Eye (tissue), 1 donor: ENCODE data around the gene BDH1.

Source experiments
- DNase-seq: peaks from one replicate; pipeline ENCODE4 v3.0.0-alpha.2; 2015

The BDH1 gene

DNA sequence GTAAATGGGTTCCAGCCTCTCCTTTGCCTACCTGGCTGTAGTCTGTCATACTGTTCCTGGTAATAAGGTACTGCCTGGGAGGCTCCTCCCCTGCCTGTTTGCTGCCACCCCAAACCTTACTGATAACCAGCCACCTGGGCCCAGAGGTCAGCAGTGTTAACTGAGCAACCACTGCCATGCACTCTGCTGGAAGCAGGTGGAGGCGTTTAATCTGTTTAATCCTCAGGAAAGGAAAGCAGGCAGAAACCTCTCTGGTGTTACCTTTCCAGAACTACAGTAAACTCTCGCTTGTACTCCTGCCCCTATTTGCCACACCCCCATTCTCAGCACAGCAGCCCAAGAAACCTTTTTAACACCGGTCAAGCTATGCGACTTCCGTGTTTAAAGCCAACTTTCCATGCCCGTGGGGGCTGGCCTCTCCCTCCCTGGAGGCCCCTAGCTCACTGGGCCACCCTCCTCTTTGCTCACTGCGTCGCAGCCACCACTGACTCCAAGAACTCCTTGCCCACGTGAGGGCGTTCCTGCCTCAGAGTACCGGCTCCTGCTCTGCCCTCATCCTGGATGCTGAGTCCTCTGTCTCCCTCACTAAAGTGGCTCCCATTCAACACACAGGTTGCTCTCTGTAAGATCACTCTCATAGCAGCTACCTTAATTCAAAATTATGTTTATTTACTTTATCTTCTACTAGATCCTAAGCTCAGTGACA, 8.3 kb downstream of the BDH1 start:
- DNase-seq = no peak

DNA sequence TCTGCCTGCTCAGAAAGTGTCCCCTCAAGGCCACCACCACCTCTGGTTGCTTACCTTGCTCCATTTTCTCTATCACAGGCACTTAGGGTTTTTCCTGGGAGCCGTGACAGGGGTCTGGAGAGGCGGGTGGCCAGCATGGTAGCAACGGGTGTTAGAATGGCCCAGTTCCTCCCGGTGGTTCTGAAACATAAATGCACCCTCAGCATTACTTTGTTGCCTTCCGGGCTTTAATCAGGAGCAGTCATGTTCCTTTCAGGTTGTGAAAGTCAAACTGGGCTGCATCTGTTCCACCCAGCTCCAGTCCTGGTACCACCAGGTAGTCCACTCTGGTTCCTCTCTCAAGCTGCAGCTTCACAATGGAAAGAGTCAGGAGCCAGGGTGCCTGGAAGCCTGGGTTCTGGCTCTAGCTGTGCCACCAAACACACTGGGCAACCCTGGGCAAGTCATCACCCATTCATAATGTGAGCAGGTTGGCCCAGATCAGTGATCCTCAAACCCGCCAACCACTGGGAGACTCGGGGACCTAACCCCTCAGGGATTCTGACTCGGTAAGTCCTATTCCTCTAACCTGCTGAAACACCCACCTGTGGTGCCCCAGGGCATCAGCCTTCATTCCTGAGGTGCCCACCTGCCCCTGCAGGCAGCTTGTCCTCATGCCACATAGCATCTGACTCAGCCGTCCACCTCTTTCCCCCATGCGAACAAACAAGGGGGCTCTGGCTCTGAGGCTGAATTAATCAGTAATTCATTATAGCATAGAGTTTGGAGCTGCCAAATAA, 9.3 kb downstream of the BDH1 start:
- DNase-seq = no peak

DNA sequence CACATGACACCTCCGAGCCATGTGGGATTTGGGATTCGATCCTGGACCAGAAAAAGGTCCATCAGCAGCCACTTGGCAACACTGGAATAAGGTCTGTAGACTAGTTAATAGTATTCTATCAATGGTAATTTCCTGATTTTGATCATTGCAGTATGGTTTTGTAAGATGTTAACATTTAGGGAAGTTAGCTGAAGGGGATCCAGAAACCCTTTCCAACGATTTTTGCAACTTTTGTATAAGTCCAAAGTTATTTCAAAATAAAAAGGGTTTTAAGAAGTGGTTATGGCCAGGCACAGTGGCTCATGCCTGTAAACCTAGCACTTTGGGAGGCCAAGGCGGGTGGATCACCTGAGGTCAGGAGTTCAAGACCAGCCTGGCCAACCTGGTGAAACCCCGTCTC, 10.2 kb downstream of the BDH1 start:
- no peak for DNase-seq

DNA sequence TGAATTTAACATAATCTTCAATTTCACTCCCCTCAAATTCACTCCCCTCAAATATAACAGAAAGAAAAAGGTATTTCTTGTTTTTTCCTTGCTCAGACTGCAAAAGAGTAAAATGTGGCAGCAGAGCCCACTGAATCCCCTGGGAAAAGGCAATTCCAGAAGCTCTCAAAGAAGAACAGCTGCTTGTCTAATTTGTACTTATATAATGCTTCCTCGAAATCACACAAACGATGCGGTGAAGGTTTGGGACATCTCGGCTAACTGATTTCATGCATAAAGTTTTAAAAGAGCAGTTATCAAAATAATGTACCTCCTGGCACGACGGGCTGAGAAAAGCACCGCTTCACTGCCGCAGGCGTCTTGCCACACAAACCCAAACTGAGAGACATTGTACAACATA, 10.7 kb downstream of the BDH1 start:
- DNase-seq = no peak

DNA sequence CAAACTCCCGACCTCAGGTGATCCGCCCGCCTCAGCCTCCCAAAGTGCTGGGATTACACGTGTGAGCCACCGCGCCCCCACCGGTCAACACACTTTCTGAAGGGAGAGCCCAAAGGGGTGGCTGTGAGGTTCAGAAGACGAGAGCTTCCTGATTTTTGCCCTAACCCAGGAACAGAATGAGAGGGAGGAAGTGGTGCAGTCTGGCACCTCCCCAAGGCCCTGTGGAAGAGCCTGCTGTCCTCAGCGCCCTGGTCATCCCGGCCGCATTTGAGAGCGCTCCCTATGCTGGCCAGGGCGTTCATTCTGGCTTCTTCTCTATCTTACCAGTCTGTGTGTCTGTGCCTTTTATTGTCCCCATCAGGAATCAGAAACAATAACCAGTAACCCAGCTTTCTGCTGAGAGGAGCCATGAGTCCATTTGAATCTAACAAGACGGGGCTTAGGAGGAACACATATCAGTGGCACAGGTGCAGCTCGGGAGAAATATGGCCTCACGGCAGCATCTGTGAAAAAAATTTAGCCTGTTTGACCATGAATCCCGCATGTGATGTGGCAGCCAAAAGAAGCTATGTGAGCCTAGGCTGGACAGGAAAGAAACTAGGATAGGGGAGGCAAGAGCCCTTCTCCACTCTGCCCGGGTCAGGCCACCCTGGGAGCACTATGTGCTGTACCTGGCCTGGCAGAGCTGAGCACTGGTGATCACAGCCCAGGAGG, 12.9 kb downstream of the BDH1 start:
- DNase-seq = no peak

DNA sequence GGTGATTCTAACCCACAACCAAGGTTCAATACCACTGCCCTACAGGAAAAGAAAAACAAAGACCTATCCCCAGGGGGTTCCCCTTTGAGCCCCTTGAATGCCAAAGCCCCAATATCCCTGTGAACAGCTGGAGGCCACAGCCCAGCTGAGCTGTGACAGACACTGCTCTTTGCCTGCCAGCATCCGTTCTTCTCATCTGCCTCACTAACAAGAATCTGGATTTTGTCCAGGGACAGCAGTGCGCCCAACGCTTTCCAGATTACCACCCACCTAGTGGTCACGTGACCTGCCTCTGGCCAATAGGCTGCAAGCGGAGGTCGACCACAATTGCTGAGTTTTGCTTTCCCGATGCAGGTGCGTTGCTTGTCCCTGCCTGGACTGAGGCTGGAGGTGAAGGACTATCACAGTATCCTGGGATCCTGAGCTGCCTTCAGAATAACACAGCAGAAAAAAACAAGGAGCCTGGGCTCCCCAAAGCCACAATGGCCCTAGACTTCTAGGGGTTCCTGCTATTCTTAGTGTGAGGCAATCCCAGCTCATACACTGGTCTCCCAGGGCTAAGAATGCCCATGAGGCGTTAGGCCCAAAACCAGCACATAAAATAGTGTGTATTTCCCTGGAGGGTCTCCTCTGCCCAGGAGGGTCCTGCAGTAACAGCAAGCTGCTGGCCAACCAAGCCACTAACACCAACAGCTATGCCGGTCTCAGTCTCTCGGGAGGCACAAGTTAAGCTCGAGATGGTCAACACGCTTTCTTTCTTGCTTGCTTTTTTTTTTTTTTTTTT, 13.8 kb downstream of the BDH1 start:
- DNase-seq = peak; percentile 67

DNA sequence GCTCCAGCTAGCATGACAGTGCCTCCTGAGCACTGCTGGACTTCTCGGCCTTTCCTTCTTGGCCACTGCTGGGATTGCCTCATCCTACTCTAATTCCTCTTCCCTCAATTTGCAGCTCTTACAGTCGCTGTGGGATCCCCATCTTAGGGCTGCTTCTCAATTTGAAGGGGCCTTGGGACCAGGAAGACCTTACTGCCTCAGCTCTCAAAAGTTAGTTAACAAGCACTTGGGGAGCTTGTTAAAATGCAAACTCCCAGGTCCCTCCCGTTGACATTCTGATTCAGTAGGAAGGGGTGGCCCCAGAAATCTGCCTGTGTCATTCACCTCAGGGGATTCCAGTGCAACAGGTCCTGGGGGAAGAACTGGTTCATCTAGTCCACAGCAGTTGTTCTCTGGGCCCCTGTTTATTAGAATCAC, 14.8 kb downstream of the BDH1 start:
- no peak for DNase-seq

DNA sequence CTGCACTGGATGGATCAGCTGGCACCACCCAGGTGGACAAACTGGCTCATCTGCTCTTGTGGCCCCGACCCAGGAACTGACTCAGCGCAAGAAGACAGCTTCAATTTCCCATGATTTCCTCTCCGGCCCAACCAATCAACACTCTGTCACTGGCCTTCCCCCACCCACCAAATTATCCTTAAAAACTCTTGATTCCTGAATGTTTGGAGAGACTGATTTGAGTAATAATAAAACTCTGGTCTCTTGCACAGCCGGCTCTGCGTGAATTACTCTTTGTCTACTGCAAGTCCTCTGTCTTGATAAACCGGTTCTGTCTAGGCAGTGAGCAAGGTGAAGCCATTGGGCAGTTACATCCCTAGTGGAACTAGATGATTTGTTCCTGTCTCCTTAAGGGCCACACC, 16.1 kb downstream of the BDH1 start:
- no peak for DNase-seq

DNA sequence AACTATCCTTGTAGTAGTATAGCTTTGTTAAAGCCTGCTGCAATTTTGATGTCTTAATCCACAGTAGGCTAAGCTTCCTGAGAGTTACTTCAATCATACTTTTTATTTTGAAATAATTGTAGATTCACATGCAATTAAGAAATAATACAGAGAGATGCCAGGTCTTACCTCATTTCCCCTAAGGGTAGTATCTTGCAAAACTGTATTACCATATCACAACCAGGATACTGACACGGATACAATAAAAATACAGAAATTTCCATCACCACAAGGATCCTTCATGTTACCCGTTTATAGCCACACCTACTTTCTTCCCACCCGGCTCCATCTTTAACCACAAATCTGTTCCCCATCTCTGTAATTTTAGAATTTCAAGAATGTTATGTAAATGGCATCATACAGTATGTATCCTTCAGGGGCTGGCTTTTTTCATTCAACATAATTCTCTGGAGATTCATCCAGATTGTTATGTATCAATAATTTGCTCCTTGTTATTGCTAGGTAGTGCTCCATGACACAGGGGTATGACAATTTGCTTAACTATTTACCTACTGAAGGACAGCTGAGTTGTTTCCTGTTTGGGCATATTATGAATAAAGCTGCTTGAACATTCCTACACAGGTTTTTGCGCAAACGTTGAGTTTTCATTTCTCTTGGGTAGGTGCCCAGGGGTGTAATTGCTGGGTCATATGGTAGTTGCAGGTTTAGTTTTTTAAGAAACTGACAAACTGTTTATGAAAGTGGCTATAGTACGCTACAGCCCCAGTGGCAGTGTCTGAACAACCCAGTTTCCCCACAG, 21.6 kb downstream of the BDH1 start:
- no peak for DNase-seq

DNA sequence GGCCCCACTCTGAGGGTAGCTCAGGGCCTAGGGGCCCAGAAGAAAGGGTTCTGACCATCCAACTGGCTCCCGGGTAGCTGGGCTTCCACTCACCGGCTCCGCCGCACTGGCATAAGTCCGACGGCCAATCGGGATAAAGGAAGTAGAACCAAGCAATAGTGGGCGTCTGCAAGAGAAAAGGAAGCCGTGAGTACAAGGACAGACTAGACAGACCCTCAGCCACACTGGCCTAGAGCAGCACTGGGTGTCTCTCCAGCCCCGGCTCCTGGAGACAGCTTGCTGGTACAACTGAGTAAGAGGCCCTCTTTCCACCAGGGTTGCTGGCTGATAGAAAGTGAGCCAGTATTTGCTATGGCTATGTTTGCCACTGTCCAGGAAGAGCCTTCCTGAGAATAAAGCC, 22.4 kb downstream of the BDH1 start:
- DNase-seq = no peak

DNA sequence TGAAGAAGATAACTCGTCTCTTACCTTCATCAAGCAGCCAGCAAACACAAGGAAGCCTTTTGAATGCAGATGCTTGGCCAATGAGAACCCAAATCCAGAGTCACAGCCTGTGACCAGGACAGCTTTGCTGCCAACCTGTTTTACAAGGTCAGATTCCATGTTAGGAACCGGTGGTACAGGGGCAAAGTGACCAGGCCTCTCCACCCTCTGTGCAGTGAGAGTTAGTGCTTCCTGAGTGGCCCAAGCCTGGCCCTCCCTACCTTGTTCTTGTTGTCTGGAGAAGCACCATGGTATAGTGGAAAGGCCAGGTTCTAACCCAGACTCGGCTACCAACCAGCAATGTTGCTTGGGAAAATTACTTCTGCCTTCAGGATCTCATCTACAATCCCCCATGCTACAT, 23.4 kb downstream of the BDH1 start:
- no peak for DNase-seq

DNA sequence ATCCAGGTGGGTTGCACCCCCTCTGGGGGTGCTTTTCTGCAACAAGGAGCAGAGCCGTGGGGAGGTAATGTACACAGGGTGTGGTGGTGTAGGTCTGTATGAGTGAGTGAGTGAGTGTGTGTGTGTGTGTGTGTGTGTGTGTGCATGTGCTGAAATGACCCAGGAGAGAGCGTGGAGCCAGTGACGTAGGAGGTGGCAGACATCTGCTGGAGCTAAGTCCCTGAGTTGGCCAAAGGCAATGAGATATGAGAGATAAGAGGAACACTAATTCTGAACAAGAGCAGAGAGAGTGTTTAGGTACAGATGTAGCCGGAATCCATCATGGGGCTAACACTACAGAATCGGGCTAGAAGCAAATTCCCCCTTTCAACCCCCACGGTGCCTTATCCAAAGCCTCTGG, 27.6 kb downstream of the BDH1 start:
- DNase-seq = no peak

DNA sequence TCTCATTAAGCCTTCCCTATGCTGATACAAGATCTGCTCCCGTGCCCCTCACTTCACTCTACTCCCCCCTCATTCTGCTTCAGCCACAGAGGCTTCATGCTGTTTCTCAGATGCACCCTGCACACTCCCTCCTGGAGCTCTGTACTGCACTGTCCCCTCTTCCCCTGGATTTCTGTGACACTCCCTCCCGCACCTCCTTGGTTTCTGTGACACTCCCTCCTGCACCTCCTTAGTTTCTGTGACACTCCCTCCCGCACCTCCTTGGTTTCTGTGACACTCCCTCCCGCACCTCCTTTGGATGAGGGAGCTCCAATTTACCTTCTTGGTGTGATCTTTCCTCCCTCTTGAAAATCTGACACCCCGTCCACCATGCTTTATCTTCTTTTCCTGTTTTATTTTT, 28.2 kb downstream of the BDH1 start:
- DNase-seq = no peak

DNA sequence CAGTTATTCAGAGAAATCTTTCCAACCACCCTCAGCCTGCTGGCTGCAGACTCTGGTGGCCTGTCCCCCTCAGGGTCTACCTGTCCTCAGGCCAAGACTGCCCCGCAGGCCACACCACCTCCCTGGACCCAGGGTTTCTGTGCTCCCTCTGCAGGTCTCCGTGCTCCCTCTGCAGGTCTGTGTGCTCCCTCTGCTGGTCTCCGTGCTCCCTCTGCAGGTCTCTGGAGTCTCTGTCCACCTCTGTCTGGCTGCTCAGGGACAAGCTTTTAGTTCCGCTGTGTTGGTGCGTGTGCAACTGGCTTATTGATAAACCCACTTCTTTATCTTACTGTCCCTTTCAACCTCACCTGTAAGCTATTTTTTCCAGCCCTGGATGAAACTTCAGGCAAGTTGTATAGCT, 30.1 kb downstream of the BDH1 start:
- DNase-seq = no peak

DNA sequence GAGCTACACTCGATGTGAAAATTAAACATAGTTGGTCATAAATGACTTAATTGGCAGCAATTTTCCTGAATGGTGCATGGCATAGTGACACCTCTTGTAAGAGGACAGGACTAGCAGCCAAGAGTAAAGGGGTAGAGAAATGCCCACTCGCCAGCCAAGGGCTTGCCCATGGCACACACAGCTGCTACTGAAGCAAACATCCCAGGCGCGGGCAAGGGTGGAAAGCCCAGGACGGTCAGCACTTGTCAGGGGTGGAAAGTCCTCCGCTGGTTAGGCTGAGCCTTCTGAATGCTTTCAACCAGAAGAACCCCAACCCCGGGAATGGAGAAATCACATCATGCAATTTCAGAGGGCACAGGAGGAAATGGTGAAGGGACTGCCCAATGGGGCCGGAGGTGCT, 31.6 kb downstream of the BDH1 start:
- DNase-seq = no peak

DNA sequence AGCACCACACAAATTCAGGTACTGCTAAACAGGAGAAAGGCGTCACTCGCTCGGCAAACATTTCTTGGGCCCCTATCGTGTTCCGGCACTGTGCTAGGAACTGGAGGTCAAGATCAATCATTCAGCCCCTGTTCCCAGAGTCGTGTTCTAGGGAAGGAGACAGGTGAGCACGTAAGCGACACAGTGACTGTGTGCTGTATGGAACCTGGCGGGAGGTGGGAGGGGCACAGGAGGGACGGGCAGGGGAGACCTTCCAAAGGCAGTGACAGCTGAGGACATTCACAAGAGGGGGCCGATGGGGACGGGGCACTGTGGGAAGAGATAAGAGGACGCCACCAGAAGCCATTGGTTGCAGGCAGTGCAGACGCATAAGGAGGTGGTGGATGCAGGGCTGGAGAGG, 32.2 kb downstream of the BDH1 start:
- DNase-seq = no peak

DNA sequence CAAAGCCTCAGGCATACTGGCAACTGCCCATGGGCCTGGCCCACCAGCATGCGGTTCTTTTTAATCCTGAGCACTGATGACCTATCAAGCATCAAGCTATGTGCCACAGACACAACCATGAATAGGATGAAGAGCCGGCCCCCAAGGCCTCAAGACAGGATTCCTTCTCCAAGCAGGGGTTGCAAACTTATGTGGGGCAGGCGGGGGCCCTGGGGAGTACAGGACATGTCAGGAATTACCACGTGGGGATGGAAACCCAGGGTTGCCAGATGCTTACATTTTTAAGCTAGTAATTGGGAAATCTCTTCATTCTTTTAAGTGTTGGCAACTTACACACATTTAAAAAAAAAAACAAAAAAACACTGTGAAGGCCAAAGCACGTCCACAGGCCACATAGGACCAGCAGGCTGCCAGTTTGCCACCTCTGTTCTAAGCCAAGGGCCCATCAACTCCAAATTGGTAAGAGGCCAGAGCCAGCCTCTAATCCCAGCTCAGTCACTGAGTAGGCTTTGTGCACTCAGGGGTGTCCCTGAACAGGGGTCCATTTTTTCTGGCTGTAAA, 32.8 kb downstream of the BDH1 start:
- DNase-seq = no peak

DNA sequence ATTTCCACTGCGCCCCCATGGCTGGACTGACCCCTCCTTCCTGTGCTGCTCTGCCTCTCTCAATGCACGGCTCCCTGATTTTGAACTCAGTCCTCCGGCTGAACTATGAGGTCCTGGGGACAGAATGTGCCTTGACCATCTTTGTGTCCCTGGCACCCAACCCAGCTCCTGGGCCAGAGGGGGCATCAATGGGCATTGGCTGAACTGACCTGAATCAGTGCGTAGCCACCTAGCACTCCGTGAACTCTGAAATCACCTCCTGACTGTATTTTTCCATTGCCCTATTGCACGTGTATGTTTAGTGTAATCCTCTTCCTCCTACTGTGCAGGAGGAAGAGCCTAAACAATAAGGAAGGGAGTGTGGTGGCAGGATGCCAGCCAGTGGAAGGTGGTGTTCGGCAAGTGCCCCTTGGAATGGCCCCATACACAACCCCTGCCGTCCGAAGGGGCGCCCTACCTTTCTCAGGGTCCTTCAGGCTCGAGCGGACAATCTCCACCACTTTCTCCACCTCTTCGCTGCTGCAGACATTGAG, 33.5 kb downstream of the BDH1 start:
- no peak for DNase-seq

DNA sequence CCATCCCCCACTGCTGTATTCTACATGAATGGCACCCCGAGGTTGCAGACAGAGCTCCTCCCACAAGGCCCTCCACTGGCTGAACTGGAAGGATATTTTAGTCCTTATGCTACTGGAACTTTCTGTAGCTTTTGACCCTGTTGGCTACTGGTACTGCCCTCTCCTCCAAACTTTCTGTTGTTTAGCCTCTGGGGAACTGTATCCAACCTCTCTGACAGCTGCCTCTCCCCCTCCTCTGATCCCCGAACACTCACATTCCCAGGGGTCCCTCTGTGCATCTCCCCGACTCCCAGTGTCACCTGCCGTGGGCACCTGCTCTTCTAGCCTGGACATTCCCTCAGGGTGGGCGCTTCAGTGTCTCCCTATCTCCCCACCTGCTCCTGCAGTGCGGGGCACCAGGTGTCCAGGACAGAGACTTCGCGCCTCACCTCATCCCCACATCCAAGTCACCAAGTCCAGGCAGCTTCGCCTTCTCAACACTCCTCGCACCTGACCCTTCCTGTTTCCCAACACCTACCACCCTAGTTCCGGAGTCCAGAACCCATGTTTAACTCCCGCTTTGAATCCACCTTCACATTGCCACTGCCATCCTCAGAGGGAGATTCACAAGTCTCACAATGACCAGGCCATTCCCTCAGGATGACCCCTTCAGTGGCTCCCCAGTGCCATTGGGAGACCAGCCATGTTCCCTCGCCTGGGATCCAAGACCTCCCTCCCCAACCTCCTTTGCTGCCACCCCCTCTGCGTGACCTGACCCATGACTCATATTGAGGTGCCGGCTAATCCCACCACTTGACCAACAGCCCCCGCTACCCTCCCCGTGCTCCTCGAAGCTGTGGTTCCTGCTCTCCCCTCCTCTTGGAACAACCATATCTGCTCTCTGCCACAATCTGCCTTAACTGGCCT, 34.2 kb downstream of the BDH1 start:
- DNase-seq = no peak
